Kidney capillary endothelial cell (primary cell): ENCODE data around the gene CTIF.
A peak's percentile ranks its signal among the peaks of the same experiment; 100 is the strongest.

ENCODE experiments used
- DNase-seq: peaks from one replicate; pipeline ENCODE4 v3.0.0-alpha.2; 2018; ENCODE audit warnings: low spot score

The CTIF gene

DNA sequence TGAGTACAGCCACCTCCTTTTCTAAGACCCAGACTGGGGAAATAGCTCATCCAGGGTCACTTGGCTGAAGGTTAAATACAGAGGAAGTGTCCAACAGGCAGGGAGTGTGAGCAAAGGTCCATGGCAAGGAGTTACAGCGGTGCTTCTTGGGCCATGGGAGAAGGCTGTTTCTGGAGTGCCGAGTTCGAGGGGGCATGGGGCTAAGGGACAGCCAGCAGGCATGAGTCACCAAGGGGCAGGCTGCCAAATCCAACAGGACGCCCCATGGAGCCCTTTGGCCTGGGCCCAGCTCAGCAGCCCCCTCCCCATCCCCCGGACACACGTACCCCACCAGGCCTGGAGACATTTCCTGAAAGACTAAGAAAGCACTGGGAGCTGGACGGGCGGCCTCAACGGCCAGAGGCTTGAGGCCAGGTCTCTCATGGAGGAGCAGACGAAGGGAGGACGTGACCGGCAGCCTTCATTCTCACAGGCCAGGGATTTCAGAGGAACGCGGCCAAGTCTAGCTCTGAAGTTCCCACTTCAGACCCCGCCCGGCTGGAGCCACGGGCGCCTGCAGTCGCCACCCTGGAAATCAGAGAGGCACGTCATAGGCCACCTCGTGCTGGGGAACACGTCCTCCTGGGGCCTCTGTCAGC, 251.5 kb downstream of the CTIF start:
- peak; percentile 91 for DNase-seq

DNA sequence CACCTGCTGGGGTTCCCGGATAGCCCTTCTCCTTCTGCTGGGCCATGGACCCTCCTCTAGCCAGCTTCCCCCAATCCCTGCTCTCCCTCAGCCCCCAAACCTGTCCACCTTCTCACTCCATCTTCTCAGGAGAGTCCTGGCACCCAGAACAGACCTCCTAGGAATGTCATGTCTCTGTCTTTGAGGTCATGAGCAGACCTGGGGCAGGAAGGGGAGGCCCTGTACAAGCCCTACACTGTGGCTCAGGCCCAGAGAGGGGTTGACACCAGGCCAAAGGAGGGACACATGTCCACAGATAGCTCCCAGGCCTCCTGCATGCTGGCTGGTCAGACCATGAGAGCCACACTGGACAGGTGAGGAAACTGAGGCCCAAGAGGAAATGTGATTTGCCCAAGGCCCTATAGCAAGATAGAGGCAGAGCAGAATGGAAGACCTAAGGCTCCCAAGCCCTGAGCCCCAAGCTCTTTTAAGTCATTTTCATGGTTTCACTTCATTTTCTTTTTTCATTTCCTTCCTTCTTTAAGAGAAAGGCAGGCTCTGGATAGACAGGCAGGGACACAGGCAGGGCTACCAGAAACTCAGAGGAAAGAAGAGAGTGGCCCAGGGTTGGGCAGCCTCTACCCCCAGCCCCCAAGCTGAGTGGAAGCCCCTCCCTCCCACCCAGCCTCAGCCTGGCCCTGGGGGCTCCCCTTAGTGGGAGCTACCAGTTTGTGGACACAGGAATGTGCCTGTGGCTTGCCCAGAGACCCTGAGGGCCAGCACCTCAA, 252.2 kb downstream of the CTIF start:
- no peak for DNase-seq

DNA sequence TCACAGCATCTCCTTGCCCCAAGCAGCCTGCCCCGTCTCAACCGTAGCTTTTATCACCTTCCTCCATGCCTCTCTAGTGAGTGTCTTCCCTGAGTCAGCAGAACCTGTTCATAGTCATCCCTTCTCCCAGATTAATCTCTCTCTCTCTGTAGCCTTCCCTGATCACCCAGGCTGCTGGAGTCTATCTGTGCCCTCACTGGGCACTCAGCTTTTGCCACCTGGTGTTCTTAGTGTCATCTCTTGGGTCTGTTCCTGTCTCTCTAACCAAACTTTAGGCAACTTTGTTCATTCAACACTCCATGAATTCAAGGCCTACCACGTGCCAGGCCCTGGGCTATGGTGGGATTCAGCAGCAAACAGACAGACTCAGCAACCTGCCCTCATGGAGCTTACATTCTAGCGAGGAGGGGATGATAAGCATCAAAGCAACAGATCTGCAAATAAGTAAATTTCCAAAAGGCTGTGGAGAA, 252.8 kb downstream of the CTIF start:
- no peak for DNase-seq

GRCh38 chr18:48792141-48792540, 253.3 kb downstream of the CTIF start:
- DNase-seq = no peak

- DNase-seq = no peak
These were observed 254.0 kb downstream of the CTIF start for GRCh38 chr18:48792611-48793380.

GRCh38 chr18:48794251-48794970, 255.6 kb downstream of the CTIF start:
- DNase-seq = no peak

DNA sequence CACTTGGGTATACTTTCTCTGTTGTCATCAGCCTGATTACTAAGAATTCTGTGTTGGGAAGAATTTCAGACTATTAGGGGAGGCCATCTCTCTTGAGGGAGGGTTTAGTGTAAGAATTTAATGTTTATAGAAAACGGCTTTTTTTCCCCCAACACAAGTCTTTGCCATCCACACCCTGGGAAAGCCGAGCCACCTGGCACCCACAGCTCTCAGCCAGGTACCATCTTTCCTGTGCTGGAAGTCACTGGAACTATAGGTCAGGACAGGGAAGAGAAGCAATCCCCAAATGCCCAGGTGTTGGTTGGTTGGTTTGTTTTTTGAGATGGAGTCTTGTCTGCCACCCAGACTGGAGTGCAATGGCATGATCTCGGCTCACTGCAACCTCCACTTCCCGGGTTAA, 256.9 kb downstream of the CTIF start:
- DNase-seq = no peak

- no peak for DNase-seq
These were observed 257.8 kb downstream of the CTIF start for GRCh38 chr18:48796491-48797205.

- DNase-seq = no peak
These were observed 259.0 kb downstream of the CTIF start for GRCh38 chr18:48797841-48798255.

GRCh38 chr18:48798334-48799245, 259.8 kb downstream of the CTIF start:
- DNase-seq = no peak

- DNase-seq = no peak
These were observed 261.0 kb downstream of the CTIF start for GRCh38 chr18:48799724-48800315.

GRCh38 chr18:48800466-48800865, 261.6 kb downstream of the CTIF start:
- DNase-seq = no peak

DNA sequence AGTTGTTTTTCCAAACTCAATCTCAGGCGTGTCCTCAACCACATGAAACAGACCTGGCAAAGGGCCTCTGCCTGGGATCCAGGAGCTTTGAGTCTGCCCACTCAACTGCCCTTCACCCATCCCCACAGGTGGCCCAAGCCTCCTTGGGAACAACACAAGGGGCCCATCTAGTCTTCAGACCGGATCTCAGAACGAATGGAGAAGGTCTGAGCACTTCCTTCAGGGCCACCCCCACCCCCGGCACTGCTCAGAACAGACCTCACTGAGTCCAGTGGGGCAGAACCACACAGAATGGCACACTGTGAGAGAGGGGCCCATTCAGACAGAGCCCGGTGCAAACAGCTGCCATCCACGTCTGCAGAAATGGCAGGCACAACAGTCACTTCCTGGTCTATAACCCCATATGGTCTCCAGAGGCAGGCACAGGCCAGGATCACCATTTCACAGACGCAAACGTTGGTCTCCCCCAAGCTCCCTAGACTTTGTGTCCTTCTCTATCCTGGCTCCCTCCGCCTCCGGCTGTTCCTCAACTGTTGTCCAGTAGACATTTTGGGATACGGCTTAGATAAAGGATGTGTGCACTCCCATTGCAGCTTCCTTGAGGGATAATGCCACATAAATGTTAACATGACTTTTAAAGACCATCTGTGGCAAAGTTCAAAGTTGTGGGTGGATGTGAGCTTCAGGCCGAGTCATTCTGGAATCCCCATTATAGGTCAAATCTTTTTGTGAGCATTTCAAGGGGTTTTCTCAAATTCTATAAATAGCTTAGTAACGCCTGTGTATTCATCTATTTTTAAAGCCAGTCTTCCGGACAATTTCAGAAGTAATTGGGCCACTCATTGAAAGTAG, 262.3 kb downstream of the CTIF start:
- DNase-seq = no peak

- no peak for DNase-seq
These were observed 263.1 kb downstream of the CTIF start for GRCh38 chr18:48801728-48802542.

GRCh38 chr18:48802543-48803290, 263.9 kb downstream of the CTIF start:
- no peak for DNase-seq

DNA sequence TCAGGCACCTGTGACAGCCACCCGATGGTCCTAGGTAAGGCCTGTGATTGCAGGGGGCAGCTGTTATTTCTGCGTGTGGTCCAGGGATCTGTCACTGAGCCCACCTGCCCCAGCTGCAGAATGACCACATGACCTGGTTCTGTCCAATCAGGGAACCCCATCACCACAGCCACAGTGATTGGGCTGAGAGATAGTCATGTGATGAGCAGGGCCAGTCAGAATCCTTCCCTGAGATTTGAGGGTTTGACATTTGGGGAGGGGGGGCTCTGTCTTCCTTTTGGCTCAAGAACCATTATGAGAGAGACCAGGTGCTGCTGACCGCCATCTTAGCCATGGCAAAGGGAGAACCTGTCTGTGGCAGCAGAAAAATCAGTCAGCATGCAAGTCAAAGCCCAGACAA, 264.7 kb downstream of the CTIF start:
- no peak for DNase-seq
